Prostate gland (tissue), 2 donors: ENCODE results near the gene SYNE1.

Source experiments
- POLR2A ChIP-seq: fragments of 450-650 bp; IDR thresholded peaks from one replicate; pipeline ENCODE4 v1.6.1; 2016; ENCODE audit warnings: antibody characterized with exemption, mild to moderate bottlenecking
- POLR2AphosphoS5 ChIP-seq: sonication (generic); formaldehyde crosslinking; IDR thresholded peaks from one replicate; pipeline ENCODE4 v1.6.1; 2017; ENCODE audit warnings: antibody characterized with exemption
- TF ChIP-seq, protein P1 (sequence below), 4 experiments: fragments of 200-600 bp in 2 of 4; fragments of 450-650 bp in 2 of 4; sonication (generic) in 2 of 4; IDR thresholded peaks; 1 replicate in 3 of 4; 2 replicates in 1 of 4; pipeline ENCODE4 v1.5.1; 2016 to 2019; ENCODE audit warnings: antibody characterized with exemption in 4 of 4, mild to moderate bottlenecking in 2 of 4, moderate library complexity in 2 of 4

DNA sequence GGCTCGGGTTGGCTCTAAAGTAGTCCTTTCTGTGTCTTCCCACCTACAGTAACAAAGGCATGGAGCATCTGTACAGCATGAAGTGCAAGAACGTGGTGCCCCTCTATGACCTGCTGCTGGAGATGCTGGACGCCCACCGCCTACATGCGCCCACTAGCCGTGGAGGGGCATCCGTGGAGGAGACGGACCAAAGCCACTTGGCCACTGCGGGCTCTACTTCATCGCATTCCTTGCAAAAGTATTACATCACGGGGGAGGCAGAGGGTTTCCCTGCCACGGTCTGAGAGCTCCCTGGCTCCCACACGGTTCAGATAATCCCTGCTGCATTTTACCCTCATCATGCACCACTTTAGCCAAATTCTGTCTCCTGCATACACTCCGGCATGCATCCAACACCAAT, 538.5 kb downstream of the SYNE1 start:
- TF ChIP-seq POLR2A (no peak), POLR2AphosphoS5 (no peak)
- TF ChIP-seq, protein P1, sequence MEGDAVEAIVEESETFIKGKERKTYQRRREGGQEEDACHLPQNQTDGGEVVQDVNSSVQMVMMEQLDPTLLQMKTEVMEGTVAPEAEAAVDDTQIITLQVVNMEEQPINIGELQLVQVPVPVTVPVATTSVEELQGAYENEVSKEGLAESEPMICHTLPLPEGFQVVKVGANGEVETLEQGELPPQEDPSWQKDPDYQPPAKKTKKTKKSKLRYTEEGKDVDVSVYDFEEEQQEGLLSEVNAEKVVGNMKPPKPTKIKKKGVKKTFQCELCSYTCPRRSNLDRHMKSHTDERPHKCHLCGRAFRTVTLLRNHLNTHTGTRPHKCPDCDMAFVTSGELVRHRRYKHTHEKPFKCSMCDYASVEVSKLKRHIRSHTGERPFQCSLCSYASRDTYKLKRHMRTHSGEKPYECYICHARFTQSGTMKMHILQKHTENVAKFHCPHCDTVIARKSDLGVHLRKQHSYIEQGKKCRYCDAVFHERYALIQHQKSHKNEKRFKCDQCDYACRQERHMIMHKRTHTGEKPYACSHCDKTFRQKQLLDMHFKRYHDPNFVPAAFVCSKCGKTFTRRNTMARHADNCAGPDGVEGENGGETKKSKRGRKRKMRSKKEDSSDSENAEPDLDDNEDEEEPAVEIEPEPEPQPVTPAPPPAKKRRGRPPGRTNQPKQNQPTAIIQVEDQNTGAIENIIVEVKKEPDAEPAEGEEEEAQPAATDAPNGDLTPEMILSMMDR (IDR thresholded peaks at IDR 0.05): no peak
